Mucosa of rectum (tissue), 2 donors: ENCODE results near the gene GNAO1.
"Not testable (repeated sequence)": the region's sequence is repeated elsewhere in the genome, so short reads cannot be mapped to it uniquely, and the experiment has no call there.

Experiments used
- H3K27ac ChIP-seq, 2 donors: one replicate each; pipeline ENCODE4 v1.7.0; 2013; ENCODE audit warnings: inconsistent platforms in 2 of 2, low read depth in 2 of 2, low read length in 2 of 2
- H3K27me3 ChIP-seq, 2 donors: one replicate each; pipeline ENCODE4 v1.7.0; 2013; ENCODE audit warnings: low read length in 2 of 2; ENCODE audit not compliant: control insufficient read depth in 2 of 2, insufficient read depth in 2 of 2
- H3K36me3 ChIP-seq, 2 donors: one replicate each; pipeline ENCODE4 v1.7.0; 2013; ENCODE audit warnings: low read length in 2 of 2; ENCODE audit not compliant: control insufficient read depth in 2 of 2, insufficient read depth in 2 of 2
- H3K4me1 ChIP-seq, 2 donors: one replicate each; pipeline ENCODE4 v1.7.0; 2013; ENCODE audit warnings: low read length in 2 of 2, mild to moderate bottlenecking in 1 of 2; ENCODE audit not compliant: control insufficient read depth in 2 of 2, insufficient read depth in 2 of 2
- H3K4me3 ChIP-seq, 2 donors: one replicate each; pipeline ENCODE4 v1.7.0; 2013; ENCODE audit warnings: low read length in 2 of 2
- H3K9ac ChIP-seq, 2 donors: one replicate each; pipeline ENCODE4 v1.7.0; 2013; ENCODE audit warnings: low read length in 2 of 2, low read depth in 1 of 2, mild to moderate bottlenecking in 1 of 2
- H3K9me3 ChIP-seq, 2 donors: one replicate each; pipeline ENCODE4 v1.7.0; 2013; ENCODE audit warnings: low read length in 2 of 2; ENCODE audit not compliant: control insufficient read depth in 2 of 2
- donor health status: healthy.
- donor health status: Normal muscosa, but diverticular disease.

GNAO1 gene

DNA sequence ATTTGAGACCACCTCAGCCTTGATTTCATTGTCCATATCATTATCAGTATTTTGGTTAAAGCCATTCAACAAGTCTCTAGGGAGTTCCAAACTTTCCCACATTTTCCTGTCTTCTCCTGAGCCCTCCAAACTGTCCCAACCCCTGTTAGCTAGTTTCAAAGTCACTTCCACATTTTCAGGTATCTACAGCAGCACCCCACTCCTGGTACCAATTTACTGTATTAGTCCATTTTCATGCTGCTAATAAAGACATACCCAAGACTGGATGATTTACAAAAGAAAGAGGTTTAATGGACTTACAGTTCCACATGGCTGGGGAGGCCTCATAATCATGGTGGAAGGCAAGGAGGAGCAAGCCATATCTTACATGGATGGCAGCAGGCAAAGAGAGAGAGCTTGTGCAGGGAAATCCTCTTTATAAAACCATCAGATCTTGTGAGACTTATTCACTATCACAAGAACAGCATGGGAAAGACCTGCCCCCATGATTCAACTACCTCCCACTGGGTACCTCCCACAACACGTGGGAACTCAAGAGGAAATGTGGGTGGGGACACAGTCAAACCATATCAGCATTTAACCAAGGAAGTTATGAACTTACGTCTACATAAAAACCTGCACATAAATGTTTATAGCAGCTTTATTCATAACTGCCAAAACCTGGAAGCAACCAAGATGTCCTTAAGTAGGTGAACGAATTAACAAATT, 189.6 kb downstream of the GNAO1 start:
- H3K27ac ChIP-seq, H3K4me1 ChIP-seq, H3K4me3 ChIP-seq, H3K27me3 ChIP-seq, H3K9me3 ChIP-seq, H3K9ac ChIP-seq: not testable (repeated sequence)
- peaks cover 34 to 40% of the 10 kb centered on the region in 2 donors for H3K36me3 ChIP-seq

DNA sequence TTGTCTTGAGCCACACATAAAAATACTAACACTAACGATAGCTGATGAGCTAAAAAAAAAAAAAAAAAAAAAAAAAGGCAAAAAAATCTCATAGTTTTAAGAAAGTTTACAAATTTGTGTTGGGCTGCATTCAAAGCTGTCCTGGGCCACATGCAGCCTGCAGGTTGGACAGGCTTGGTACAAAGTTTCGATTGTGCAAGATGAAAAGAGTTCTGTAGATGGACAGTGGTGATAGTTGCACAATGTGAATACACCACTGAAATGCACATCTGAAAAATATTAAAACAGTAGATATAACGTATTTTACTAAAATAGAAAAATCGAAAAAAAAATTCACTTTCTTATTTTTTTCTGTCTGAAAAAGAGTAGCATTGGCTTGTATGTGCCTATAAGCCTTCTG, 191.2 kb downstream of the GNAO1 start:
- H3K27ac ChIP-seq, result no peak overlapping the region
- no peak overlapping the region for H3K9ac ChIP-seq
- H3K36me3 ChIP-seq, result peaks cover 42 to 44% of the 10 kb centered on the region in 2 donors
- peaks cover 0 to 3% of the 10 kb centered on the region in 2 donors for H3K9me3 ChIP-seq
- no peaks in the 10 kb centered on the region for H3K4me1 ChIP-seq
- H3K4me3 ChIP-seq, result no peak overlapping the region
- no peaks in the 10 kb centered on the region for H3K27me3 ChIP-seq

DNA sequence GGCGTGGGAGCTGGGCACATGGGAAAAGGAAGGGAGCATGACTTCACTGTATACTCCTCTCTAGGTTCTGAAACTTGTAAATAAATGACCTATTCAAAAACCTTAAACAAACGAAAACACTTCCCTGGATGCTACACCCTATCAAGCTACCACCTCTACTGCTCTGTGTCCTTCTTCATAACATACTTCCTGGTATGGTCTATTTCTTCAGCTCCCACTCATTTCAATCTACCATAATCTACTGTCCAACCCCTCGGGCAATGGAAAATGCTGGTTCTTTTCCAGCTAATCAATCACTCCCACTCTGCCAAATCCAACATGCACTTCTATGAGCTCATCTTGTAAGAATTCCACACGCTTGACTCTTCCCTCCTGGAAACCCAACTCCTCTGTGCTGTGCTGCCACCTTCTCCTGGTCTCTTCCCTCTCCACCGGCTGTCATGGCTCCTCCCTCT, 191.6 kb downstream of the GNAO1 start:
- Histone ChIP-seq H3K4me1 (no peaks in the 10 kb centered on the region), H3K27me3 (no peaks in the 10 kb centered on the region), H3K9me3 (peaks cover 0 to 3% of the 10 kb centered on the region in 2 donors), H3K9ac (no peak overlapping the region), H3K36me3 (peaks cover 43 to 47% of the 10 kb centered on the region in 2 donors), H3K27ac (no peak overlapping the region), H3K4me3 (no peak overlapping the region)

DNA sequence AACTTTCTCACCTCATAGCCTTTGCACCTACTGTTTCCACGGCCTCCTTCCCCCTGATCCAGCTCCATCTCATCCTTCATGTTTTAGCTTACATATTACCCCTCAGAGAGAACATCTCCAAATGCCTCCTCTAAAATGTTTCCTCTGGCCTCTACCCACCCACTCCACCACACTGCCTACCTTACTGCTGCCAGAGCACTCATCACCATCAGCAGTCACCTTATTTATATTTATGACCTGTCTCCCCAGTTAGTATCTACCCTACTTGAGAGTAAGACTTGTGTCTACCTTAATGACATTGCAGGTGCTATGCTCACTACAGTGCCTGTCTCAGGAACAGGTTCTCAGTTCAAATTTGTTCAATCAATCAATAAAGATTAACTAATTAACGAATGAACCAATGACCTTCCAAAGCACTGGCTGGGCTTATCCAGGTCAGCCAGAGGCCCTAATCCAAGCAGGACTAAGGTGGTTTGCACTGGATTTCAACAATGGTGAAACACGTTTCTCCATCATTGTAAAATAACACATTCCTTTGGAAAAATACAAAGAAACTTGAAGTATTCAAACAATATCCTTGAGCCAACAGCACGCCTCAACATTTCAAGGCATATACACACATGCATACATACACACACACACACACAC, 192.9 kb downstream of the GNAO1 start:
- Histone ChIP-seq H3K9ac (no peak overlapping the region), H3K36me3 (peaks cover 52 to 56% of the 10 kb centered on the region in 2 donors), H3K27ac (no peak overlapping the region), H3K4me3 (no peak overlapping the region), H3K4me1 (no peaks in the 10 kb centered on the region), H3K9me3 (peaks cover 0 to 3% of the 10 kb centered on the region in 2 donors), H3K27me3 (no peaks in the 10 kb centered on the region)

DNA sequence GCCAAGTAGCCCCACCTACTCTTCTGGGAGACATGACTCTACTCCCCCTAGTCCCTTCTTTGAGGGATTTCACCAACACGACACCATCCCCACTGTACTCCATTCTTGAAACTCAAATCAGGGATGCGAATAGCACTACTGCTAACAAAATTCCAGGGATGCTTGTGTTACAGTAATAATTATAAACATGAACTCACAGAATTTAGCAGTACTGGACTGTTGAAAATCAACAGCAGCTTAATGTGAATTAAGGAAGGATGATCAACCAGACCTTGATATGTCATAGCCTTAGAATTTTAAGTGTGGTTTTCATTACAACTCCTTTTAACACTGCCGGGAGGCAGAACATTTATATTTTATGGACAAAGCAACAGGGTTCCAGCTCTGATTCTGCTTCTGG, 196.1 kb downstream of the GNAO1 start:
- Histone ChIP-seq H3K36me3 (peaks cover 49 to 52% of the 10 kb centered on the region in 2 donors), H3K27me3 (no peaks in the 10 kb centered on the region), H3K4me1 (no peaks in the 10 kb centered on the region), H3K9me3 (no peaks in the 10 kb centered on the region), H3K9ac (no peak overlapping the region), H3K4me3 (no peak overlapping the region), H3K27ac (no peak overlapping the region)

DNA sequence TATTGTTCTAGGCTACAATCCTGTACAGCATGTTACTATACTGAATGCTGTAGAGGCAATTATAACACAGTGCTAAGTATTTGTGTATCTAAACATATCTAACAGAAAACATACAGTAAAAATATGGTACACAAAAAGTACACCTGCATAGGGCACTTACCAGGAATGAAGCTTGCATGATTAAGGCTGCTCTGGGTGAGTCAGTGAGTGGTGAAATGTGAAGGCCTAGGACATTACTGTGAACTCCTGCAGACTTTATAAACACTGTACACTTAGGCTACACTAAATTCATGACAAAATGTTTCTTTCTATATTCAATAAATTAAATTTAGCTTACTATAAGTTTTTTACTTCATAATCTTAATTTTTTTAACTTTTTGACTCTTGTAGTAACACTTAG, 196.9 kb downstream of the GNAO1 start:
- Histone ChIP-seq H3K4me1 (no peaks in the 10 kb centered on the region), H3K27ac (no peak overlapping the region), H3K9me3 (no peaks in the 10 kb centered on the region), H3K27me3 (no peaks in the 10 kb centered on the region), H3K9ac (no peak overlapping the region), H3K4me3 (no peak overlapping the region), H3K36me3 (peaks cover 41 to 44% of the 10 kb centered on the region in 2 donors)

DNA sequence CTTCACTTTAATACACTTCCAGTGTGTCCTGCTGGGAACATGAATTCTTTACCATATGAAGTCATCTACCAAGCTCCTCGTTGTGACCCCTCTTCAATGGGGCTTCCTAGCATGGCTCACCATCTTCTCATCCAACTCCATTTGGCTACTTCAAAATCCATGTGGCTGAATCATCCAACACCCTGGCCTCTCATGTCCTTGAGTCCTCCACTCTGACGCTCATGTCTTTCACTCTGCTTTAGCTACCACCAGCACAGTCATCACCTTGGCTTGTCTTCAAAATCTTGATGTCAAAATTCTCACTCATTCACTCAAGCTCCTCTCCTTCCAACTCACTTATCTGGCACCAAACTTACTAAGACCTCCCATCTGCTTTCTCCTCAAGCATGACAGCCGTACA, 198.3 kb downstream of the GNAO1 start:
- no peaks in the 10 kb centered on the region for H3K9me3 ChIP-seq
- no peaks in the 10 kb centered on the region for H3K4me1 ChIP-seq
- no peak overlapping the region for H3K9ac ChIP-seq
- H3K27me3 ChIP-seq, result no peaks in the 10 kb centered on the region
- H3K36me3 ChIP-seq, result peaks cover 30 to 34% of the 10 kb centered on the region in 2 donors
- no peak overlapping the region for H3K27ac ChIP-seq
- no peak overlapping the region for H3K4me3 ChIP-seq

DNA sequence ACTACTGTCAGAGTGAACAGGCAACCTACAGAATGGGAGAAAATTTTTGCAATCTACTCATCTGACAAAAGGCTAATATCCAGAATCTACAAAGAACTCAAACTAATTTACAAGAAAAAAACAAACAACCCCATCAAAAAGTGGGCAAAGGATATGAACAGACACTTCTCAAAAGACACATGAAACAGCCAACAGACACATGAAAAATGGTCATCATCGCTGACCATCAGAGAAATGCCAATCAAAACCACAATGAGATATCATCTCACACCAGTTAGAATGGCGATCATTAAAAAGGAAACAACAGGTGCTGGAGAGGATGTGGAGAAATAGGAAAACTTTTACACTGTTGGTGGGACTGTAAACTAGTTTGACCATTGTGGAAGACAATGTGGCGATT, 205.4 kb downstream of the GNAO1 start:
- H3K9ac ChIP-seq, H3K4me3 ChIP-seq: not testable (repeated sequence)
- H3K36me3 ChIP-seq, result peaks cover 16 to 17% of the 10 kb centered on the region in 2 donors

DNA sequence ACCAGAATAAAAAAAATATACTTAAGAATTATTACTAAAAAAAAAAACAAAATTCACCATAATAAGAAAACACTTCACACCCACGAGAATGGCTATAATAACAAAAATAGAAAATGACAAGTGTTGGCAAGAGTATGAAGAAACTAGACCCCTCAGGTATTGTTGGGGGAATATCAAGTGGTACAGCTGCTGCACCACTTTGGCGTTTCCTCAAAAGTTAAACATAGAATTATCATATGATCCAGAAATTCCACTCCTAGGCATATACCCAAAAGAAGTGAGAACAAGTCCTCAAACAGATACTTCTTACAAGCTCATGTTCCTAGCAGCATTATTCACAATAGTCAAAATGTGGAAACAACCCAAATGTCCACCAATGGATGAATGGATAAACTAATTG, 207.8 kb downstream of the GNAO1 start:
- H3K36me3 ChIP-seq, result peaks cover 32 to 34% of the 10 kb centered on the region in 2 donors

More for the DNA sequence above, 205.4 kb downstream of the GNAO1 start:
- not testable (repeated sequence) for H3K9me3 ChIP-seq, H3K27me3 ChIP-seq, H3K27ac ChIP-seq, H3K4me1 ChIP-seq

DNA sequence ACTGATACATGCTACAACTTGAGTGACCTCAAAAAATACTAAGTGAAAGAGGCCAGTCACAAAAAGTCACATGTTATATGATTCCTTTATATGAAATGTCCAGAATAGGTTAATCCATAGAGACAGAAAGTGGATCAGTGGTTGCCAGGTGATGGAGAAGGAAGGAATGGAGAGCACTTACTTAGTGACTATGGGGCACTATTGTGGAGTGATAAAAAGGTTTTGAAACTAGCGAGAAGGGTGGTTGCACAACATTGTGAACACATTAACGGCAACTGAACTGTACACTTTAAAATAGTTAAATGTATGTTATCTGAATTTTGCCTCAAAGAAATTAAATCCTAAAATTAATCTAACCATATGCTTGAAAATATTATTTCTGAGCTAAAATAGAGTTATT, 208.2 kb downstream of the GNAO1 start:
- Histone ChIP-seq H3K4me1 (no peaks in the 10 kb centered on the region), H3K36me3 (peaks cover 37 to 38% of the 10 kb centered on the region in 2 donors), H3K27me3 (no peaks in the 10 kb centered on the region), H3K9ac (no peak overlapping the region), H3K9me3 (no peaks in the 10 kb centered on the region), H3K4me3 (no peak overlapping the region), H3K27ac (no peak overlapping the region)

More for the DNA sequence above, 207.8 kb downstream of the GNAO1 start:
- H3K9ac ChIP-seq, result no peak overlapping the region
- H3K4me1 ChIP-seq, result no peaks in the 10 kb centered on the region
- H3K27ac ChIP-seq, result no peak overlapping the region
- H3K9me3 ChIP-seq, result no peaks in the 10 kb centered on the region
- H3K27me3 ChIP-seq, result no peaks in the 10 kb centered on the region
- H3K4me3 ChIP-seq, result no peak overlapping the region
